Osteoblast (primary cell): Measurements from ENCODE around the gene FKBP1A. TPM values are rescaled to one million over a fixed set of nuclear protein-coding genes. Genes with fewer than 3 reads are reported as not detected.

Source experiments
- DNase-seq: peaks from one replicate; pipeline ENCODE4 v3.0.0; 2011; ENCODE audit warnings: low spot score, mixed read lengths; ENCODE audit not compliant: insufficient read length; ENCODE audit errors: missing footprints
- H2AFZ ChIP-seq: 2 replicates; pipeline ENCODE4 v1.6.0; 2011; ENCODE audit warnings: mild to moderate bottlenecking, low read length
- H3K27ac ChIP-seq: 2 replicates; pipeline ENCODE4 v1.5.1; 2011; ENCODE audit warnings: mild to moderate bottlenecking, low read depth, low read length, moderate library complexity
- H3K27me3 ChIP-seq: 2 replicates; pipeline ENCODE4 v1.6.0; 2012; ENCODE audit warnings: mild to moderate bottlenecking, control low read depth, inconsistent platforms, low read length, moderate library complexity; ENCODE audit not compliant: insufficient read depth
- H3K36me3 ChIP-seq: 2 replicates; pipeline ENCODE4 v1.5.1; 2011; ENCODE audit warnings: mild to moderate bottlenecking, low read length, control low read depth, moderate library complexity; ENCODE audit not compliant: insufficient read depth
- H3K4me1 ChIP-seq: 2 replicates; pipeline ENCODE4 v1.5.1; 2011; ENCODE audit warnings: mild to moderate bottlenecking, low read length, control low read depth, moderate library complexity; ENCODE audit not compliant: insufficient read depth
- H3K4me2 ChIP-seq: 2 replicates; pipeline ENCODE4 v1.6.0; 2011; ENCODE audit warnings: mild to moderate bottlenecking, low read length; ENCODE audit not compliant: insufficient read depth
- H3K4me3 ChIP-seq: fragments of 200-600 bp; sonication (generic); 3 replicates; pipeline ENCODE4 v1.5.1; 2012; ENCODE audit warnings: mild to moderate bottlenecking, low read length, inconsistent platforms; ENCODE audit not compliant: insufficient read depth
- H3K79me2 ChIP-seq: 2 replicates; pipeline ENCODE4 v1.6.0; 2012; ENCODE audit warnings: mild to moderate bottlenecking, low read length, control low read depth, inconsistent platforms; ENCODE audit not compliant: insufficient read depth
- H3K9me3 ChIP-seq: 2 replicates; pipeline ENCODE4 v1.5.1; 2011; ENCODE audit warnings: low read depth, low read length, control low read depth
- H4K20me1 ChIP-seq: 2 replicates; pipeline ENCODE4 v1.6.0; 2012; ENCODE audit warnings: mild to moderate bottlenecking, low read length, control low read depth; ENCODE audit not compliant: insufficient read depth
- total RNA-seq: library from RNA; depleted of rRNA; stranded (reverse); fragments of >200 nt; gene quantifications from 2 replicates; pipeline ENCODE4 v1.2.3, GENCODE V29; 2012
- TF ChIP-seq, protein P1 (sequence below): IDR thresholded peaks from 2 replicates; pipeline ENCODE4 v1.5.1; 2011; ENCODE audit warnings: mild to moderate bottlenecking, low read depth, low read length, moderate library complexity; ENCODE audit errors: extremely low read depth

The FKBP1A gene
- total RNA-seq, 1 donor = 154 TPM

DNA sequence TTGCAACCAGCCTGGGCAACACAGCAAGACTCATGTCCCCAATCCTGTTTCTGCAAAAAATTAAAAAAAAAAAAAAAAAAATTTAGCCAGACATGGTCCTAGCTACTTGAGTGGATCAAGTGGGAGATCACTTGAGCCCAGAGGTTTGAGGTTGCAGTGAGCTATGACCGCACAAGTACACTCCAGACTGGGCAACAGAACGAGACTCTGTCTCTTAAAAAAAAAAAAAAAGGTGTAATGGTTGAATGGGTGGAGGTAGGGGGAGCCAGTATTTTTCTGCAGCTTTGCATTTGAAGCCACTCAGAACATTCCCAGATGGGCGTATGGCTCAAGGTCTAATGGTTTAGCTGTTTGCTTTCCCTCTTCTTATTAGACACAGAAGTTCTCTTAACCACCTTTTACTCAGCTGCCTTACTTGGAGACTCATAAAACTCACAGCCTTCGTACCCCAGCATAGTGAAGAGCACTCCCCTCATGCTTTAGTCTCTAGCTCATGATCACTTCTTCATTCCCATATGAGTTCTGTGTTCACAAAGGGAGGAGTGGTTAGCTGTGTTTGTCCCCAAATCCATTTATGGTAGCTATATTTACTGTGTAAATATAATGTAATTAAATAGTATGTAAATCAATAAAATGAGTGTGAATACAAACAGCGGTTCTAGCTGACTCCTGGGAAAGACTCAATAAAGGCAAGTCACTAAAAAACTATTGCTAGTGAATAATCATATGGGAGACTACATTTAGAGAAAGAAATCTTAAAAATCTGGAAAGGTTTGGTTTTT, 9.0 kb downstream of the FKBP1A start:
- H3K36me3 ChIP-seq = peaks cover under 1% of the 10 kb centered on the region
- H3K9me3 ChIP-seq = no peaks in the 10 kb centered on the region
- no peak overlapping the region for H2AFZ ChIP-seq
- TF ChIP-seq, protein P1, sequence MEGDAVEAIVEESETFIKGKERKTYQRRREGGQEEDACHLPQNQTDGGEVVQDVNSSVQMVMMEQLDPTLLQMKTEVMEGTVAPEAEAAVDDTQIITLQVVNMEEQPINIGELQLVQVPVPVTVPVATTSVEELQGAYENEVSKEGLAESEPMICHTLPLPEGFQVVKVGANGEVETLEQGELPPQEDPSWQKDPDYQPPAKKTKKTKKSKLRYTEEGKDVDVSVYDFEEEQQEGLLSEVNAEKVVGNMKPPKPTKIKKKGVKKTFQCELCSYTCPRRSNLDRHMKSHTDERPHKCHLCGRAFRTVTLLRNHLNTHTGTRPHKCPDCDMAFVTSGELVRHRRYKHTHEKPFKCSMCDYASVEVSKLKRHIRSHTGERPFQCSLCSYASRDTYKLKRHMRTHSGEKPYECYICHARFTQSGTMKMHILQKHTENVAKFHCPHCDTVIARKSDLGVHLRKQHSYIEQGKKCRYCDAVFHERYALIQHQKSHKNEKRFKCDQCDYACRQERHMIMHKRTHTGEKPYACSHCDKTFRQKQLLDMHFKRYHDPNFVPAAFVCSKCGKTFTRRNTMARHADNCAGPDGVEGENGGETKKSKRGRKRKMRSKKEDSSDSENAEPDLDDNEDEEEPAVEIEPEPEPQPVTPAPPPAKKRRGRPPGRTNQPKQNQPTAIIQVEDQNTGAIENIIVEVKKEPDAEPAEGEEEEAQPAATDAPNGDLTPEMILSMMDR = no peak
- no peak overlapping the region for H3K4me2 ChIP-seq
- H4K20me1 ChIP-seq = peaks cover 72% of the 10 kb centered on the region
- peaks cover 15% of the 10 kb centered on the region for H3K4me1 ChIP-seq
- peaks cover 100% of the 10 kb centered on the region for H3K79me2 ChIP-seq
- no peaks in the 10 kb centered on the region for H3K27me3 ChIP-seq
- no peak for DNase-seq
- no peak overlapping the region for H3K4me3 ChIP-seq
- H3K27ac ChIP-seq = no peak overlapping the region

- TF ChIP-seq, protein P1 = no peak
- H3K4me3 ChIP-seq = no peak overlapping the region
- H2AFZ ChIP-seq = no peak overlapping the region
- H4K20me1 ChIP-seq = peaks cover 74% of the 10 kb centered on the region
- no peak for DNase-seq
- no peaks in the 10 kb centered on the region for H3K27me3 ChIP-seq
- H3K9me3 ChIP-seq = no peaks in the 10 kb centered on the region
- peak overlapping the region; percentile 34 for H3K27ac ChIP-seq
- H3K79me2 ChIP-seq = peaks cover 100% of the 10 kb centered on the region
- H3K36me3 ChIP-seq = no peaks in the 10 kb centered on the region
- H3K4me2 ChIP-seq = no peak overlapping the region
- H3K4me1 ChIP-seq = peaks cover 22% of the 10 kb centered on the region
Measured at GRCh38 chr20:1382670-1383069, 10.2 kb downstream of the FKBP1A start.

- peaks cover 22% of the 10 kb centered on the region for H3K4me1 ChIP-seq
- TF ChIP-seq, protein P1 = no peak
- H3K9me3 ChIP-seq = no peaks in the 10 kb centered on the region
- H2AFZ ChIP-seq = no peak overlapping the region
- DNase-seq = no peak
- H3K36me3 ChIP-seq = no peaks in the 10 kb centered on the region
- H3K27ac ChIP-seq = peak overlapping the region; percentile 34
- no peaks in the 10 kb centered on the region for H3K27me3 ChIP-seq
- H4K20me1 ChIP-seq = peaks cover 81% of the 10 kb centered on the region
- H3K4me3 ChIP-seq = no peak overlapping the region
- H3K4me2 ChIP-seq = no peak overlapping the region
- peaks cover 100% of the 10 kb centered on the region for H3K79me2 ChIP-seq
Measured at GRCh38 chr20:1381753-1382591, 10.9 kb downstream of the FKBP1A start.

DNA sequence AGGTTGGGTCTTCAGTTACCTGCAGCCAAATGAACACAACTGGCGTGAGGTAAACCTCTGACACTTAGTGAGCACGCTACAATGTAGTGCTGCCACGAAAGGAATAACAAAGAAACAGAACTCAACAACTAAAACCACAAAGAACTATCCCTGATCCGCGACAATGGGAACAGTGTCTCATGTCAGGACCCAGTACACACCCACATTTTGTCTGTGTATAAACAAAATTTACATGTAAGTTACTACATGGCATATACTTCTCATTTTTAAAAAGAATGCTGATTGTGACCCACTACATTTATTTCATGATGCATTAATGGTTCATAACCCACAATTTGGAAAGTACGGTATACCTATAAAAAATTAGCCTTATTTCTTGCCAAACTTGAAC, 14.1 kb downstream of the FKBP1A start:
- no peak for DNase-seq
- Histone ChIP-seq H3K4me2 (no peak overlapping the region), H3K79me2 (peaks cover 98% of the 10 kb centered on the region), H4K20me1 (peaks cover 70% of the 10 kb centered on the region), H3K36me3 (peaks cover 7% of the 10 kb centered on the region), H3K27me3 (no peaks in the 10 kb centered on the region), H3K4me1 (peaks cover 43% of the 10 kb centered on the region), H2AFZ (no peak overlapping the region), H3K27ac (no peak overlapping the region), H3K4me3 (no peak overlapping the region), H3K9me3 (no peaks in the 10 kb centered on the region)
- TF ChIP-seq, protein P1 = no peak
